Iris pigment epithelial cell (primary cell): ENCODE results near the gene CSF1.
"Not testable (repeated sequence)": the region's sequence is repeated elsewhere in the genome, so short reads cannot be mapped to it uniquely, and the experiment has no call there.

Source experiments
- DNase-seq: peaks from one replicate; pipeline ENCODE4 v3.0.0-alpha.2; 2011; ENCODE audit warnings: low read depth

Gene CSF1

DNA sequence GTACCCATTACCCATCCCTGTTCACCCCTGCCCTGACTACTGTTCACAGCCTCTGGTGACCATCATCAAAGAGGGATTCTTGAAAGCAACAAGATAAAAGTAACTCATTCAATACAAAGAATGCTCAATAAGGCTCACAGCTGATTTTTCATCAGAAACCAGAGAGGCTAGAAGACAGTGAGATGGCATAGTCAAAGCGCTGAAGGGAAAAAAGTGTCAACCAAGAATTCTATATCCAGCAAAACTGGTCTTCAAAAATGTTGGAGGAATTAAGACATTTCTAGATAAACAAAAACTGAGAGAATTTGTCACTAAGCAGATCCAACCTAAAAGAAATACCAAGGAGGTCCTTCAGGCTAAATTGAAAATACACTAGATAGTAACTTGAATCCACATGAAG lies 27.1 kb downstream of the CSF1 start:
- DNase-seq: no peak

DNA sequence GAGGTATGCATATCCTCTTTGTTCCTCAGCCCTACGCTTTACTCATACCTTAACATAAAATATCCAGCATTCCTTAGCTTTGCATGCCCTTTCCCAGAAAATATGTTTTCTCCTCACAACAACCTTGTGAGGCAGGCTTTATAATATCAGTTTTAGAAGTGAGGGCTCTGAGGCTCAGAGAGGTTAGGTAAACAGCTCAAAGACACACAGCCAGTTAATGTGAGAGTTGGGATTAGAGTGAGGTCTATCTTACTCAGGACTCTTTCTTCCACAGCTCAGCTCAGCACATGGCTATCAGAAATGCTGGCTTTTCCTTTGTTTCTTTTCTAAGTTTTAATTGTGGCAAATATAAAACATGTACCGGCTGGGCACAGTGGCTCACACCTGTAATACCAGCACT lies 27.9 kb downstream of the CSF1 start:
- no peak for DNase-seq

DNA sequence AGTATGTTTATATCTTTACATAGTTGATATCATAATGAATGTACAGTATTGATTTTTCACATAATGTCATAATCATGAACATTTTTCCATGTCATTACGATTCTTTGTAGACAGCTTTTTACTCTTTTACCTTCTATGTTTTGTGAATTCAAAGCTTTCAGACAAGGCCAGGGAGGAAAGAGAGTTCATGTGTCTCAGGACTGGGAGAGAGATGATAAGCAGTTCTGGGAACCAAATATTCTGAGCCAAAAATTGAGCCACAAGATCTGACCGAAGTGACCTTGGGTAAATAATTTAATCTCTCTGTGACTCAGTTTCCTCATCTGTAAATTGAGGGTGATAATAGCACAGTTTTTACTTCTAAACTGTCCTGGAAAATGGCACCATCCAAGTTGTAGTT lies 31.8 kb downstream of the CSF1 start:
- no peak for DNase-seq

DNA sequence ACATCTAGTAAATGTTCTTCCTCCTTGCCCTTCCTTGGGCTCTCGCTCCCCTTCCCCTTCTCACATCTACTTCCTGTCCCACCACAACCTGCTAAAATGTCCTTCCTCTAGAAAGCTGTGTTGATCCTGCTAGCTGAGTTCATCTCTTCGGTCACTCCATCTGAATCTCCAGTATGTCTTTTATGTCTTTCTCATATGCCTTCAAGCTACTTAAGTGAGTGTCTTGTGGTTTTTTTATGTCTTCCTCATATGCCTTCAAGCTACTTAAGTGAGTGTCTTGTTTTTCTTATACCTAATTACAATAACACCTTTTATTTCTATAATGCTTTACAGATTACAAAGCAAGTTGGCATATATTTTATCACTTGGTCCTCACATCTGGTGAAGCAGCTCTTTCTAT lies 33.9 kb downstream of the CSF1 start:
- DNase-seq: no peak

DNA sequence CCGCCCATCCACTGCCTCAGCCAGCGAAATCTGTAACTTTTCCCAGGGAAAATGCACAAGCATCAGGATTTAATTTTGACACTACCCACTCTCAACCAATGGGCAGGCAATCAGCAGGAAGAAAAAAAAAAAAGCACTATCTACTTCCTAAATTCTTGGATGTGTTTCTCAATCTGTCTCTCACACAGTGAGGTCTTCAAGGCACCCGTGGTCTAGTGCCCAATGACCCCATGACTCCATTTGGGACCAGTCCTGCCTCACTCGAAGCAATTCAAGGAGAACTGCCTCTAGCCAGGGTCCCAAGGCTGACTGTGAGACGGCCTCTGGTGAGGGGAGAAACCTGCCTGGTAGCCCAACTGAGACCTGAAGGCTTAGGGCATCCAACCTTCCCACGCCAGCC lies 35.9 kb downstream of the CSF1 start:
- DNase-seq: no peak

DNA sequence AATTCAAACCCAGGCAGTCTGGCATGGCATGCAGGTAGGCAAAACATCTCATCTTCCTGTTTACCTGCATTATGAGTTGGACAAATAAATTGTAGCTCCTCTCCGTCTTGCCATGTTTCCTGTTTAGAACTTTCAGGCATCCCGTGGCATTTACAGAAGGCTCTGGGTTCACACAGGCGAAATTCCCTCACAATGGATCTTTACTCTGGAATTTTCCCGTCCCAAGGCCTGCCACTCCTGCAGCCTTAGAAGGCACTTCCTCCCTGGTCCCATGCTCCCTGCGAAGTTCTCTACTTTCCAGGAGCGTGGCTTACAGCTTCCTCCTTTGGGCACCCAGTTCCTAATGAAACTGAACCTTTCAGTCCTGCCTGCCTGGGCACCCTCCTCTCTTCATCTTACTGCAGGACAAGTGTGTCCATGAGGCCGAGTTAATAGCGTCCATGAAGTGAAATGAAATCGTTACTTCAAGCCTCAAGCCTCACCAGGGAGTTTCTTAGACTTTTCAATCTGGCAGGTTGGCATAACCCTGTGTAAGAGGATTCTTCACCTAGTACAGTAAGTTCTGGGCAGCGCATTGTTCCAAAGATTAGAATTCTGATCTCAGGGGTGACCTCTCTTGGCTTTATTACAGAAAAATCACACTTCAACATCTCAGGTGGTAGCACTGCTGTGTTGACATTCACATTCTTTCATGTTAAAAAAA lies 37.1 kb downstream of the CSF1 start:
- DNase-seq: no peak

DNA sequence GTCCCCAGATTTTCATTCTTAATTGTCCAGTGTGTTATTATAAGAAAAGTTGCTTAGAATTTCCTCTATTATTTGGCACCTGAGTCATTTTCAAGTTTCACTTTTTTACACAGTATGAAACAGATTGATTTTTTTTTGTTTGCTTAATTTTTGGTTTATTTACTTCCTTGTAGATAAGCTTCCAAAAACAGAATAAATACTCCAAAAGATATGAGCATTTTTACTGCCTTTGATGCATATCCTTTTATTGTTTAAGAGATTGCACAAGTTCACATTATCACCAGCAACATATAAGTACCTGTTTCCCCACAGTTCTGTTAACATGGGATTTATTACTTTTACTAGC lies 37.6 kb downstream of the CSF1 start:
- no peak for DNase-seq

DNA sequence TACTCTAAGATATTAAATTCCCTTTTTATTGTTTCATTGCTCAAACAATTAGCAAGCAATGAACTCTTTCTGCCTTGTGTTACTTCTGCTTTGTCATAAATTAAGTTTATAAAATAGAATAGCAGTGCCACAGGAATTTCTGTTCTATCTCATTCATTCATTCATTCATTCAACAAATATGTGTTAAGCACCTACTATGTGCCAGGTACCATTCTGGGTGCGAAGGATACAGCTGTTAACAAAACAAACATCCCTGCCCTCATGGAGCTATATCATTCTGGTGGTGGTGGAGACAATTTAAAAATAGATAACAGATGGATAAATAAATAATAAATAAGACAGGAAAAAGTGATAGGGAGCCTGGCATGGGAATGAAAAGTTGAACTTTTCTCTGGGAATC lies 39.4 kb downstream of the CSF1 start:
- no peak for DNase-seq

DNA sequence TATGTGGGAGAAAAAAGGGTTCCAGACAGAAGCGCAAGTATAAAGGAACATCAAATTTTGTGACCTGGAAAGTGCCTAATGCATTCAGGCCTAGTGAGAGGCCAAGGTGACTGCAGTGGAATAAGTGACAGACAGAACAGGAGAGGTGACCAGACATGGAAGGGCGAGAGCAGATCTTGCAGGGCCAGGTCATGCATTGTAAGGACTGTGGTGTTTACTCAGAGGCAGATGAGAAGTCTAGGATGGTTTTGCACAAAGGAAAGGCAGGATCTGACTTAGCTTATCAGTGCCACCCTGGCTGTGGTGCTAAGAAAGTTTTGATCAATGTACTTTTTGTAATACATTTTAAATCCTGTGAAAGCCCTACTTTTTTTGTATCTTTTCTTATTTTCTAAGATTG lies 39.9 kb downstream of the CSF1 start:
- DNase-seq: no peak

DNA sequence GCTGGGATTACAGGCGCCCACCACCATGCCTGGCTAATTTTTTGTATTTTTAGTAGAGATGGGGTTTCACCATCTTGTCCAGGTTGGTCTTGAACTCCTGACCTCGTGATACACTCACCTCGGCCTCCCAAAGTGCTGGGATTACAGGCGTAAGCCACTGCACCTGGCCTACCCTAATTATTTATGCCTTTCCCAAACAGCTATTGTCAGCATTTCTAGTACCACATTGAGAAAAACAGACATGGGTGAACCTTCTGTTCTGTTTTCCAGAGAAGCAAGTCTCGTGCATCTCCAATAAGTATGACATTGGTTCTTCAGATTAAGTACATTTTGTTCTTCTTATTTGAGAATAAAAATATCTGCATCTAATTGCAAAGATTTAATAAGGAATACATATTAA lies 40.9 kb downstream of the CSF1 start:
- not testable (repeated sequence) for DNase-seq

DNA sequence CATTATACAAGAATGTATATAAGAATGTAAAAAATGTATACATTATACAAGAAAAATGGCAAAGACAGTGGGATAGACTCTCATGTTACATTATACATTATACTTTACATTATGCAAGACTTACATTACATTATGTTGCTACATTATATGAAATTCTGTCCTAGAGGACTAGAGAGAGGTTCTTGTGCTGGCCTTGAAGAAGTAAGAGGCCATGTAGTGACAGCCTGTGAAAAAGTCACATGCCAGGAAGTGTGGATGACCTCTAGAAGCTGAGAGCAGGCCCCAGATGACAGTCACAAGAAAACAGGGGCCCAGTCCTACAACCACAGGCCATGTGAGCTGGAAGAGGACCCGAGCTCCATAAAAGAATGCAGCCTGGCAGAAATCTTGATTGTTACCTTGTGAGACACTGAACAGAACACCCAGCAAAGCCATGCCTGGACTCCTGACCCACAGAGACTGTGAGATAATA lies 43.4 kb downstream of the CSF1 start:
- no peak for DNase-seq

DNA sequence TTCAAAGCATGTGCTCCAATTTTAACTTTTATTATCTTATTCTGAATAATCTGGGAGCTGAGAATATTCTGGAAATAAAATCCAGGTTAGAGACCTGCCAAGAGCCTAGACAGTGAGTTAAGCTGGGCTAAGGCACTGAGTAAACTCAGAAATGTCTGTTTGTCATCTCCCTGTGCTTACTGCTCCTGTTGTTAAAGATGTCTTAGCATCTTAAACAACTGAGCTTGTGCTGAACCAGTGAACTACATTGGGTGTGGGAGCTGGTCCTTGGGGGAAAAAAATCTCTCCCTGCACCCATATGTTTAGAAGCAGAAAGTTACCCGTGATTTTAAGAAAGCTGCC lies 49.0 kb downstream of the CSF1 start:
- no peak for DNase-seq

DNA sequence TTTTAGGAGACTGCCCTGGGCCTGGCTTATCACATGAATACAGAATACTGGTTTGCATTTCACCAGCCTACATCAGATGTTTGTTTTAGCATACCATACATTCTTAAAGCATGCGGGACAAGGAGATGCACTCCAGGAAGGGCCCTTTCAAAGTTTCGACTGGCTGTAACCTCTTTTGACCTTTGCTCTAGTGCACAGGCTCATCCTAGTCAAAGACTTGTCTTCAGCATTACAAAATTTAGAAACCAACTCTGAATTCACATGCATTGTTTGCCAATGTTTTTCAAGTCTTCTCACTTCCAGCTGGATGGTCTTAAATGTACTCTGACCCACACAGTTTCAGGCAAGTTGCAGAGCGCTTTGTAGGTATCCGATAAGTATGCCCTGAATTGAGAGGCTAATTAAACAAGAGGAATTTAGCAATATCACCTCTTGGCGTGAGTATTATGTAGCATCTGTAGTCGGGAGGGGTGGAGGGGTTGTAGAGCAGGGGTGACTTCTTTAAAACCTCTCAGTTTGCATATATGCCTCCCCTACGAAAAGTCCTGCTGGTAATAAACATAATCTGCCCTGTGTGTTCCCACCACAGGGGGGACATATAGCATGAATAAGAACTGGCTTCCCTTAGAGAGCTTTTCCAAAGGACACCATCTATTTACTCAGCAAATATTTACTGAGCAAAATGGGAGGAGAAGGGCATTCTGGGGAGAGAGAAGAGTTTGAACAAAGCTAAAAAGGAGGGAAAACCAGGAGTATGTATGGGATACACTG lies 49.5 kb downstream of the CSF1 start:
- DNase-seq: peak; percentile 84

DNA sequence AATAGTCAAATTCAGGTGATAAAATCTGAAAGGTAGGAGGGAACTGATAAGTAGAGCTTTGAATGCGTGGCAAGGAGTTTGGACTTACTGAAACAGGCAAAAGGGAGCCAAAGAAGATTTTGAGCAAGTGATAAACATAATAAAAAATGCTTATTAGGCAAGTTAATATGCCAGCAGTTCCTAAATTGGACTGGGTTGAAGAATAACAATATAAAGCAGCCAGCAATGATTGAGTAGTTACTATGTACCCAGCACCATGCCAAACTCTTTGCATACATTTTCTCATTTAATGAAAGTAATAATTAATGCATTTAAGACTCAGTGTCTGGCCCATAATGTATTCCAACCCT lies 50.1 kb downstream of the CSF1 start:
- no peak for DNase-seq

DNA sequence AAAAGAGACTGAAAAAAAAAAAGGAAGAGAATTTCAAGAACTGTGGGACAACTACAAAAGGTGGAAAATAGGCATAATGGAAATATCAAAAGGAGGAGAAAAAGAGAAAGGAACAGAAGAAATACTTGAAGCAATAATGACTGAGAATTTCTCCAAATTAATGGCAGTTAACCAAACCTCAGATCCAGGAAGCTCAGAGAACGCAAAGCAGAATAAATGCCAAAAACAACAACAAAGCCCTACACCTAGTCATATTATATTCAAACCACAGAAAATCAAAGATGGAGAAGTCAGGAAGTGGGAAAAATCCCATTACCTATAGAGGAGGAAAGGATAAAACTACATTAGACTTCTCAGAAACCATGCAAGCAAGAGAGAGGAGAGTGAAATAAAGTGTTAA lies 53.2 kb downstream of the CSF1 start:
- DNase-seq: no peak

DNA sequence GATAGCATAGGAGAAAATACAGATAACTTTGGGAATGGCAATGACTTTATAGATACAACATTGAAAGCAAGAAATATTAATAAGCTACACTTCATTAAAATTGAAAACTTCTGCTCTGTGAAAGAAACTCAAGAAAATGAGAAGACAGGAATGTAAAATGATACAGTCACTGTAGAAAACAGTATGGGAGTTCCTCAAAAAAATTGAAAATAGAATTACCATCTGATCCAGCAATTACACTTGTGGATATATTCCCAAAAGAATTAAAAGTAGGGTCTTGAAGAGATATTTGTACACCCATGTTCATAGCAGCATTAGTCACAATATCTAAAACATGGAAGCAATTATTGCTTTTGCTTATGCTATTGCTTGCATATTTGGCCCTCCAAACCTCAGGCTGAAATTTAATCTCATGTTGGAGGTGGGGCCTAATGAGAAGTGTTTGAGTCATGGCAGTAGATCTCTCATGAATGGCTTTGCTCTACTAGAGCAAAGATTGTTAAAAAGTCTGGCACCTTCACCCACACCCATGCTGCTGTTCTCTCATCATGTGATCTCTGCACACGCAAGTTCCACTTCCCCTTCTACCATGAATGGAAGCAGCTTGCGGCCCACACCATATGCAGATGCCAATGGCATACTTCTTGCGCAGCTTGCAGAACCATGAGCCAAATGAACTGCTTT lies 58.6 kb downstream of the CSF1 start:
- peak; percentile 81 for DNase-seq

DNA sequence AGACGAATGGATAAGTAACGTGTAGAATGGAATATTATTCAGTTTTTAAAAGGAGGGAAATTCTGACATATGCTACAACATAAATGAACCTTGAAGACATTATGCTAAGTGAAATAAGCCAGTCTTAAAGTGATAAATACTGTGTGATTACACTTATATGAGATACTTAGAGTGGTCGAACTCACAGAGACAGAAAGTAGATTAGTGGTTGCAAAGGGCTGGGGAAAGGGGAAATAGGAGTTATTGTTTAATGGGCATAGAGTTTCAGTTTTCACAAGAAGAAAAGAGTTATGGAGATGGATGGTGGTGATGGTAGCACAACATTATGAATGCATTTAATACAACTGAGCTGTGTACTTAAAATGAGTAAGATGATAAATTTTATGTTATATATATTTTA lies 59.3 kb downstream of the CSF1 start:
- no peak for DNase-seq

DNA sequence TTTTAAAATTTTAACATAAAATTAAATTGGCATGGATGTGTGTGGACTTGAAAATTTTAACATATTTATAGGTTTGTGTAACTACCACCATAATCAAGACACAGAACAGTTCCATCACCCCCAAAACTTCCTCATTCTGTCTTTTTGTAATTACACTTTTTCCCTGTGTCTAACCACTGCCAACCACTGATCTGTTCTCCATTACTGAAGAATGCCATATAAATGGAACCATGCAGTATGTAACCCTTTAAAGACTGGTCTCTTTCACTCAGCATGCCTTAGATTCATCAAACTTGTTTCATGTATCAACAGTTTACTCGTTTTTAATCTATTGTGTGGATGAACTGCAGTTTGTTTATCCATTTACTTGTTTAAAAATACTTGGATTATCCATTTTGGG lies 60.9 kb downstream of the CSF1 start:
- DNase-seq: no peak

DNA sequence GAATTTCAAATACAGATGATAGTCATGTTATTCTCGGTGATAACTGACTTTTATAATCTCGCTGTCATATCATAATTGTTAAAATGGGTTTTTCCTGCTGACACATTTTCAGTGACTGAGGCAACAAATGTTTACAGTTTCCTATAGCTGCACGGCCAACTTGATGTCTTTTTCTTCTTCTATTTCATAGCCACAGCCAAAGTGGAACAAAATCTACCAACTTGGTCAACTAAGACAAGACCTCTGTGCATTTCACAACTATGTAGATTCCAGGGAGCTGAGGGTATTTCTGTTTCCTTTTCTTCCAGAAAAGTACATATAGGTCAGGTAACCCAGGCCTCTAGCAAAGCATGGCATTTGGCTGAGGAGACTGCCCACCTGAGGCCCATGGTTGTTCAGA lies 63.5 kb downstream of the CSF1 start:
- DNase-seq: no peak

DNA sequence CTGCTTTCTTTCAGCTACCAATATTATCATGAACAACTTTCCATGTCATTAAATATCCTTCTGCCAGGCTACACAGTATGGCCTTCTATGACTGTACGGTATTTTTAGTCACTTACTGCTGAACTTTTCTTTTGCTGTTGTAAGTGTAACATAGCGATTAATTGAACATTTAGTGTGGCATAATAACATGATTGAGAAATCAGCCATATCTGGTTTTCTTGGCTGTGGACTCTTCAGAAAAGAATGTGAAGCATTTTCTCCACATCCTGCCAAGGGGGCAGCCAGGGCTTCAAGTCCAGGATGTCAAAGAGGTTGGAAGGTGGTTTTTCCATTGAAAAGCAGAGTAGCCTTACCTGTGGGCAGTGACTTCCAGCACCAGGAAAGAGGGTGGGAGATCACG lies 65.1 kb downstream of the CSF1 start:
- DNase-seq: peak; percentile 94

DNA sequence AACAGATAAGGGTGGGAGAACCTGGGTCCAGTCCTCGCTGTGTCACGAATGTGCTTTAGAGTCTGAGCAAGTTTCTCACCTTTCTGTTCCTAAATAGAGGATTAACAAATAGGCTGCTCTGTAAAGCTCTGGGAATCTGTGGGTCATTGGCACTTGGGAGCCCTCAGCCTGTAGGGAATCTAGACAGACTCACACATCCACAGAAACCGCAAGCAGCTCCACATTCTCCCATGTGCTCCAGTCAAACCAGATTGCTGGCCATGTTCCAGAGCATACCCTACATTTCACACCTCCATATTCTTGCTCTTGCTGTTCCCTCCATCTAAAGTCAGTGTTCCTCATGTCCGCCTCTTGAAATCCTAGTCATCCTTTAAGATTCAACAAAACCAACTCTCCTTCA lies 66.1 kb downstream of the CSF1 start:
- no peak for DNase-seq

DNA sequence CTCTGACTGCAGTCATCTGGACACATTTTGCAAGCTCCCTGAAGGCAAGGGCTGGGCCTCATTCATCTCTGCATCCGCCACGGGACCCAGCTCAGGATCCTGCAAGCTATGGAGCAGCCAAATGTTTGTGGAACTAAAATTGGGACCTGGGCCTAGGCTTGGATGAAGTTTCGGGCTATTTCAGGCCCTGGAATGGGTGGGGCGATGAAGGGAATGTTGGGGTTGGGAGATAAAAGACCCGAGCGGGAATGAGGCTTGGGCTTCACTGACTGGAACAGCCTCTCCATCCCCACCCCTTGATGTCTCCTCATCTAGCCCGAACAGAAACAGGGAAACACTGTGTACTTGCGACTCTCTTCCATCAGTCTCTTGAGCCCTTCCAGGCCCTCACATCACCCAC lies 66.6 kb downstream of the CSF1 start:
- no peak for DNase-seq

DNA sequence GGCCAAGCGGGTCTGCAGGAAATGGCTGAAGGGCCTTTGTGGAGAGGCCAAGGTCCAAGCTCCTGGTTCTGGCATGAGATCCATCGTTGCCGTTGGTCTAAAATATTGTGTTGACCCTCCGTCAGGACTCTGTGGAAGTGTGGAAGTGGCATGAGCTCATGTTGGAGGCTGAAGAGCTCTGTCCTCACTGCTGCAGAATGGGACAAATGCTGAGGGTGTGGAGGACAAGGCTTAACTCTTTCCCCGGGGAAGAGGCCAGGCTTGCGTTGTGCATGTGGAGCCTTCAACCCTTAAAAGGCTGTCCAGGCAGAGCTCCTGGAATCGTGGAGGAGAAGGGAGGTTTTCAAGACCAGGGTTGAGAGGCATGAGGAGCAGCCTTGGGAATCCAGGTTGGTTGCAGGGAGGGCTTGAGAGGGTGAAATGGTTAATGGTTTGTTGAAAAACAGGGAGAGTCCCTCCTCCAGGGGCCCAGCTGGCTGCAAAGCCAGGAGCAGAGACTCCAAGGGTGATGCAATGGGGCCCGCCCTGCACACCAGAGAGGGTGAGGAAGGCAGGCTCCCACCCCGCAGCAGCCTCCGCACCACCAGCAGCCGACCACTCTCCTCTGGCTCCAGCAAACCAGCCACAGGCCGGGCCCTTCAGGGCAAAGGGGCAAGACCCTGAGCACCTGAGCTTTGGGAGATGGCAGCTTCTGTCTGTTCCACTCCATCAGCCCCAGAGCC lies 67.2 kb downstream of the CSF1 start:
- no peak for DNase-seq
